Gastroesophageal sphincter (tissue), 4 donors: ENCODE measurements around the gene ROCK2. TPM values are rescaled to one million over a fixed set of nuclear protein-coding genes. Genes with fewer than 3 reads are reported as not detected.

Source experiments
- ATAC-seq: fragments of 150-250 bp; one replicate; pipeline ENCODE4 v1.9.1; 2016; ENCODE audit warnings: mild to moderate bottlenecking, moderate library complexity
- H3K27ac ChIP-seq, 4 donors: fragments of 200-600 bp; sonication (generic) in 3 of 4; 1 replicate in 3 of 4; 2 replicates in 1 of 4; pipeline ENCODE4 v1.5.1; 2016 to 2019
- H3K27me3 ChIP-seq: fragments of 200-600 bp; sonication (generic); one replicate; pipeline ENCODE4 v1.5.1; 2019
- H3K36me3 ChIP-seq, 2 donors: fragments of 200-600 bp; sonication (generic); one replicate each; pipeline ENCODE4 v1.5.1; 2019; ENCODE audit warnings: control low read depth in 1 of 2
- H3K4me1 ChIP-seq, 3 donors: fragments of 200-600 bp; sonication (generic); 1 replicate in 2 of 3; 2 replicates in 1 of 3; pipeline ENCODE4 v1.5.1; 2016 to 2019; ENCODE audit warnings: control low read depth in 2 of 3
- H3K4me3 ChIP-seq, 2 donors: fragments of 200-600 bp; sonication (generic); one replicate each; pipeline ENCODE4 v1.5.1; 2019; ENCODE audit warnings: mild to moderate bottlenecking in 1 of 2, moderate library complexity in 1 of 2
- H3K9me3 ChIP-seq, 3 donors: fragments of 200-600 bp; sonication (generic); one replicate each; pipeline ENCODE4 v1.5.1; 2017 to 2019; ENCODE audit warnings: control low read depth in 2 of 3
- EP300 ChIP-seq: sonication (generic); formaldehyde crosslinking; IDR thresholded peaks from one replicate; pipeline ENCODE4 v1.6.1; 2017; ENCODE audit warnings: antibody characterized with exemption, mild to moderate bottlenecking
- POLR2A ChIP-seq, 2 donors: fragments of 450-650 bp; IDR thresholded peaks; one replicate each; pipeline ENCODE4 v1.6.1; 2017; ENCODE audit warnings: antibody characterized with exemption in 2 of 2, mild to moderate bottlenecking in 2 of 2, moderate library complexity in 1 of 2
- POLR2AphosphoS5 ChIP-seq: sonication (generic); formaldehyde crosslinking; IDR thresholded peaks from one replicate; pipeline ENCODE4 v1.6.1; 2017; ENCODE audit warnings: antibody characterized with exemption
- WGBS, 2 donors: methylation state at CpG; one replicate each; pipeline ENCODE4 v1.1.5; 2018; ENCODE audit warnings: low coverage in 1 of 2; 5-methylcytosine and 5-hydroxymethylcytosine counted together
- total RNA-seq, 4 donors: library from RNA; depleted of rRNA; stranded (reverse); fragments of >200 nt; gene quantifications; one replicate each; pipeline ENCODE4 v1.1.0, GENCODE V29; 2016
- TF ChIP-seq, protein P1 (sequence below), 4 experiments: fragments of 200-600 bp in 2 of 4; fragments of 450-650 bp in 2 of 4; sonication (generic) in 1 of 4; IDR thresholded peaks; one replicate each; pipeline ENCODE4 v1.5.1; 2017 to 2019; ENCODE audit warnings: antibody characterized with exemption in 4 of 4, mild to moderate bottlenecking in 2 of 4, moderate library complexity in 2 of 4

The ROCK2 gene
- total RNA-seq, 4 donors from 2014 or later = 102 to 130 (median 113) TPM

DNA sequence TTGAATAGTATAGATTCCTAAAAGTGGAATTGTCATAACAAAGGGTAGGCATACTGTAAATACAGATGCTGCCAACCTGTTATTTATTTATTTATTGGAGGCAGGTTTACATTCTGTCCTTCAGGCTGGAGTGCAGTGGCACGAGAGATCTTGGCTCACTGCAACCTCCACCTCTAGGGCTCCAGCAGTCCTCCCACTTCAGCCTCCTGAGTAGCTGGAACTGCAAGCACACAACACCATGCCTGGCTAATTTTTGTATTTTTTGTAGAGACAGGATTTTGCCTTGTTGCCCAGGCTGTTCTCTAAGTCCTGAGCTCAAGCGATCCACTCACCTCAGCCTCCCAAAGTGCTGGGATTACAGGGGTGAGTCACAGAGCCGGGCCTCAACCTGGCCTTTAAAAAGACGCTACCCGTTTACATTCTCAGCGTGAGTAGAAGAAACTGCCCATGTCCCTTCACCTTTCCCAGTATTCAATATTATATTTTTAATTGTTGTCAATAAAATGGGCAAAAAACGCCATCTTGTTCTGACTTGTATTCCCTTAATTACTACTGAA lies 3.0 kb upstream of the ROCK2 start:
- Histone ChIP-seq H3K36me3 (no peaks in the 10 kb centered on the region), H3K9me3 (no peaks in the 10 kb centered on the region), H3K4me1 (peaks cover 0 to 12% (median 5%) of the 10 kb centered on the region in 3 donors), H3K27ac (no peak overlapping the region), H3K4me3 (no peak overlapping the region), H3K27me3 (no peaks in the 10 kb centered on the region)
- WGBS, 2 donors = 94 to 98% methylated on average over 5 to 7 of the region's 7 CpGs
- TF ChIP-seq EP300 (no peak), POLR2AphosphoS5 (no peak), POLR2A (IDR thresholded peaks at IDR 0.05) (no peak)
- TF ChIP-seq, protein P1, sequence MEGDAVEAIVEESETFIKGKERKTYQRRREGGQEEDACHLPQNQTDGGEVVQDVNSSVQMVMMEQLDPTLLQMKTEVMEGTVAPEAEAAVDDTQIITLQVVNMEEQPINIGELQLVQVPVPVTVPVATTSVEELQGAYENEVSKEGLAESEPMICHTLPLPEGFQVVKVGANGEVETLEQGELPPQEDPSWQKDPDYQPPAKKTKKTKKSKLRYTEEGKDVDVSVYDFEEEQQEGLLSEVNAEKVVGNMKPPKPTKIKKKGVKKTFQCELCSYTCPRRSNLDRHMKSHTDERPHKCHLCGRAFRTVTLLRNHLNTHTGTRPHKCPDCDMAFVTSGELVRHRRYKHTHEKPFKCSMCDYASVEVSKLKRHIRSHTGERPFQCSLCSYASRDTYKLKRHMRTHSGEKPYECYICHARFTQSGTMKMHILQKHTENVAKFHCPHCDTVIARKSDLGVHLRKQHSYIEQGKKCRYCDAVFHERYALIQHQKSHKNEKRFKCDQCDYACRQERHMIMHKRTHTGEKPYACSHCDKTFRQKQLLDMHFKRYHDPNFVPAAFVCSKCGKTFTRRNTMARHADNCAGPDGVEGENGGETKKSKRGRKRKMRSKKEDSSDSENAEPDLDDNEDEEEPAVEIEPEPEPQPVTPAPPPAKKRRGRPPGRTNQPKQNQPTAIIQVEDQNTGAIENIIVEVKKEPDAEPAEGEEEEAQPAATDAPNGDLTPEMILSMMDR (IDR thresholded peaks at IDR 0.05) = no peak
- ATAC-seq = no peak

DNA sequence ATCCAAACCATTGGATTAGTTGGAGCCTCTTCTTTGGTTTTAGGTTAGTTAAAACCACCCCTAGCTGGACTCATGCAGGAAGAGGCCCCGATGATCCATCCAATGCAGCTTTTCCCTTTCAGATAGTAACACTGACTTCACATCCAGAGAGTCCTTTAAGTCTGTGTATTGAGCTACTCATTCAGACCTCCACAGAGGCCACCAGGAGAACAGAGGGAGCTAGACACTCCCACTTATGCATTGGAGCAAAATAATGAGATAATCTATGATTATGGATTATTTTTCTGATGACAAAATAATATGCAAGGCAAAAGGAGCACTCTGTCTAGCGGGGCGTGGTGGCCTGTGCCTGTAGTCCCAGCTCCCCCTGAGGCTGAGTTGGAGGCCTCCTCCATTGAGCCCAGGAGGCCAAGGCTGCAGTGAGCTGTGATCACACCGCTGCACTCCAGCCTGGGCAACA lies 1.6 kb upstream of the ROCK2 start:
- Histone ChIP-seq H3K27ac (peak overlapping the region; percentile 87 to 99 (median 98)), H3K4me3 (no peak overlapping the region), H3K4me1 (peaks cover 0 to 24% (median 7%) of the 10 kb centered on the region in 3 donors), H3K9me3 (no peaks in the 10 kb centered on the region), H3K36me3 (no peaks in the 10 kb centered on the region), H3K27me3 (no peaks in the 10 kb centered on the region)
- ATAC-seq = no peak
- TF ChIP-seq POLR2AphosphoS5 (no peak), EP300 (no peak), POLR2A (IDR thresholded peaks at IDR 0.05) (no peak)
- TF ChIP-seq, protein P1 (IDR thresholded peaks at IDR 0.05) = no peak
- 100% methylated on average over 2 to 3 of the region's 4 CpGs for WGBS, 2 donors

DNA sequence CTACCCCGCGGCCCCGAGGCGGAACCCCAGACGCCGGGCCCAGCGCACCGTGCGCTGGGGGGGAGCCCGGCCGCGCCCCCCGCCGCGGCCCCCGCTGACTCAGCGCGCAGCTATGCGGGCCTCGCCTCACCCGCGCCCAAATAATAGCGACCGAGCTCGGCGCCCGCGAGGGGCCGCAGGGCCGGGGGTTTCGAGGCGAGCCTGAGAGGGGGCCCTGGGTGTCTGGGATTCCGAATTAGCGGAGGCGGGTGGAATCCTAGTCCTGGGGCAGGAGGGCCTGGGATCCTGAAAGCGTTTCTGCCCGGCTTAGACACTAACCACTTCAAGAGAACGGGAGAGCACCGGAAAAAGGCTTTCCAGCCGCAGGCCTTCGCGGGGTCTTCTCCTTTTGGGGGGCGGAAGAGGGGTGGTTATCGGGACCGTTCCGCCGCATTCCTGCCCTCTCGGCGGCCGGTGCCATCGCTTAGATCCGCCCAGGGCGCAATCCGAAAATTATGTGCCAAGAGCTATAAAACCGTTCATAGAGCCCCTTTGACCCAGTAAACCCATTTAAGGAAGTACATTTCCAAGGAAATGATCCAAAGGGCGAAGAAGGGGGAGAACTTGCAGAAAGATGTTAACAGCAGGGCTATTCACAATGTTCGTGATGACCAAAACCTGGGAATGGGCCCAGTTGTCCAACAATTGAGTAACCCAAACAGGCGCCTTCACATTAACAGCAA lies 681 bp upstream of the ROCK2 start:
- H3K27me3 ChIP-seq = no peaks in the 10 kb centered on the region

DNA sequence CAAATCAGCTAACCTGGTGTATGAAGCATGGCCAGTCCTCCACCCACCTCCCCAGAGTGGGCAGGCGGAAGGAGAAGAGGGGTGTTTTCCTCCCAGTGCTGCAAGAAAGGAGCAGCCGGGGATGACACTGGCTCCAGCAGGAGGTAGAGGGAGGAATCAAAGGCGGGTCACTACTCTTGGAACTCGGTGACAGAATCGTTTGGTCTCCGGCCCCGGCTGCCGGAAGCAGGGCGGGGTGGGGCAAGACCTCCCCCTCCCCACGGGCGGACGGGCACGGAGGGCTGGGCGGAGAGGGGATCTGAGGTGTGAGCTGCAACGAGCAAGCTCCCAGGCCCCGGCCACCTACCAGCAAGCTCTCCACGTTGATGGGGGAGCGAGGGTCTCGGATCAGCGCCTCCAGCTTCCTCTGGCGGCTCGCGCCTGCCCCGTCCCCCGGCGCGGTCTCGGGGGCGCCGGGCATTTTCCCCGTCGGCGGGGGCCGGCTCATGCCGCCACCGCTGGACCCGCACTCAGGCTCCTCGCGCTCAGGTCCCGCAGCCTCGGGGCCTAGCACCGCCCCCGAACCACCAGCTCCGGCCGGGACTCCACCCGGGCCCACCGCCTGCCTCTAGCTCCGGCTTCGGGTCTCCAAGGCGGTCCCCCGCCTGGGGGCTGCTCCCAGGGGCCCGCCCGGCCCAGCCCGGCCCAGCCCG lies 640 bp downstream of the ROCK2 start:
- Histone ChIP-seq H3K9me3 (no peaks in the 10 kb centered on the region), H3K4me3 (peak overlapping the region; percentile 66 to 91), H3K27me3 (no peaks in the 10 kb centered on the region), H3K36me3 (no peaks in the 10 kb centered on the region), H3K4me1 (peaks cover 0 to 46% (median 9%) of the 10 kb centered on the region in 3 donors), H3K27ac (peak overlapping the region; percentile 87 to 99 (median 98))
- TF ChIP-seq EP300 (no peak), POLR2AphosphoS5 (peak; percentile 41), POLR2A (IDR thresholded peaks at IDR 0.05) (peak in 1 of 2 donors; percentile 16)
- TF ChIP-seq, protein P1 (IDR thresholded peaks at IDR 0.05) = no peak
- WGBS, 2 donors = 0% methylated on average over 5 of the region's 55 CpGs; no CpG with 5 or more reads in 1 of the 2 donors
- no peak for ATAC-seq

More for the DNA sequence above, 681 bp upstream of the ROCK2 start:
- Histone ChIP-seq H3K9me3 (no peaks in the 10 kb centered on the region), H3K27ac (peak overlapping the region; percentile 87 to 99 (median 98)), H3K36me3 (no peaks in the 10 kb centered on the region), H3K4me1 (peaks cover 0 to 33% (median 9%) of the 10 kb centered on the region in 3 donors), H3K4me3 (peak overlapping the region; percentile 66 to 91)
- ATAC-seq = peak; percentile 75
- WGBS, 2 donors = 0 to 7% methylated on average over 1 to 2 of the region's 58 CpGs
- TF ChIP-seq POLR2AphosphoS5 (peak; percentile 89), EP300 (no peak), POLR2A (IDR thresholded peaks at IDR 0.05) (peak in 1 of 2 donors; percentile 4)
- TF ChIP-seq, protein P1 (IDR thresholded peaks at IDR 0.05) = peak in 1 of 4 experiments; percentile 5
